ENCODE results near the gene ARHGAP42.

DNA sequence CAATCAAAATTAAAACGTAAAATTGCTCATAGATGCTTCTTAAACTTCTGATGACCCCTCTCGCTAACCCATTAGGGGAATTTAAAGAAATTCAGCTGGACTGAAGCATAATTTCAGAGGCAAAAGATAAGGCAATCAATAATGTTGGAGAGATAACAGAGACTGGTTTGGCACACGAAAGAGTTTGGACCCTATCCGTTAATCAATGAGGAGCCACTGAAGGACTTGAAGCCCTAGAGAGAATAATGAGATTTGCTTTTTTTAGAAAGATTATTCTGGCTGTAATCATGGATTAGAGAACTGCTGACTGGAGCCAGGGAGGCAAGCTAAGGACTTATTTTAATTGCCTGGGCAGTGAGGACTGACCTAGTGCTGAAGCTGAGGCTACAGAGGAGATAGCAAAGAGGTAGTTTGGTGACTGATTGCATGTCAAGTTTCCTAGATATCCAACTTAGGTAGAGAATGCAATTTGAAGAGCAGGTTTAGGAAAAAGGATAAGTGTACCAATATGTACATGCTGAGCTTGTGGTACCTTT is 11.9 kb upstream of the ARHGAP42 start:
- TF ChIP-seq, protein P1, sequence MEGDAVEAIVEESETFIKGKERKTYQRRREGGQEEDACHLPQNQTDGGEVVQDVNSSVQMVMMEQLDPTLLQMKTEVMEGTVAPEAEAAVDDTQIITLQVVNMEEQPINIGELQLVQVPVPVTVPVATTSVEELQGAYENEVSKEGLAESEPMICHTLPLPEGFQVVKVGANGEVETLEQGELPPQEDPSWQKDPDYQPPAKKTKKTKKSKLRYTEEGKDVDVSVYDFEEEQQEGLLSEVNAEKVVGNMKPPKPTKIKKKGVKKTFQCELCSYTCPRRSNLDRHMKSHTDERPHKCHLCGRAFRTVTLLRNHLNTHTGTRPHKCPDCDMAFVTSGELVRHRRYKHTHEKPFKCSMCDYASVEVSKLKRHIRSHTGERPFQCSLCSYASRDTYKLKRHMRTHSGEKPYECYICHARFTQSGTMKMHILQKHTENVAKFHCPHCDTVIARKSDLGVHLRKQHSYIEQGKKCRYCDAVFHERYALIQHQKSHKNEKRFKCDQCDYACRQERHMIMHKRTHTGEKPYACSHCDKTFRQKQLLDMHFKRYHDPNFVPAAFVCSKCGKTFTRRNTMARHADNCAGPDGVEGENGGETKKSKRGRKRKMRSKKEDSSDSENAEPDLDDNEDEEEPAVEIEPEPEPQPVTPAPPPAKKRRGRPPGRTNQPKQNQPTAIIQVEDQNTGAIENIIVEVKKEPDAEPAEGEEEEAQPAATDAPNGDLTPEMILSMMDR (IDR thresholded peaks at IDR 0.05): no peak
- TF ChIP-seq POLR2A (IDR thresholded peaks at IDR 0.05): no peak
